Measurements from ENCODE around the gene SND1. TPM values are rescaled to one million over a fixed set of nuclear protein-coding genes. Genes with fewer than 3 reads are reported as not detected.

The SND1 gene
- total and polyA plus RNA-seq, 2 of the 4 experiments (the other 2 are of a cell fraction), result 154 to 294 TPM

GRCh38 chr7:127954357-127954748 lies 302.4 kb downstream of the SND1 start:
- Histone ChIP-seq H3K79me1 (ENCODE audit: low read depth in 1 of 2, low read length in 2 of 2) (peaks cover 36 to 64% of the 10 kb centered on the region in 2 experiments), H3K4me2 (ENCODE audit: low read depth, low read length) (no peak overlapping the region), H2AK9ac (replicated peaks; ENCODE audit: low read depth, low read length, poor library complexity) (no peak overlapping the region), H4K91ac (ENCODE audit: insufficient read depth, low read depth, low read length) (no peak overlapping the region), H3K27me3 (ENCODE audit: control insufficient read depth, insufficient read depth, low read length) (no peaks in the 10 kb centered on the region), H2BK15ac (ENCODE audit: low read depth, low read length) (no peak overlapping the region), H3K23ac (ENCODE audit: low read depth, low read length) (no peak overlapping the region), H2BK20ac (ENCODE audit: low read depth, low read length) (no peak overlapping the region), H3K4me1 (ENCODE audit: control insufficient read depth, insufficient read depth, low read length) (peaks cover 4% of the 10 kb centered on the region), H2AK5ac (ENCODE audit: low read depth, low read length) (no peak overlapping the region), H3K14ac (replicated peaks; ENCODE audit: low read depth, low read length) (no peak overlapping the region), H3K4me3 (ENCODE audit: insufficient read depth, low read depth, low read length) (no peak overlapping the region), H3K4ac (ENCODE audit: low read depth, low read length) (no peak overlapping the region), H3K56ac (ENCODE audit: extremely low read depth, insufficient read depth, low read length) (no peak overlapping the region), H3K36me3 (ENCODE audit: control insufficient read depth, insufficient read depth, low read length) (peaks cover 4% of the 10 kb centered on the region; the same call in 1 of the 2 replicates), H3K27ac (ENCODE audit: insufficient read depth, low read length) (no peak overlapping the region), H3K9me1 (ENCODE audit: insufficient read depth, low read length) (peaks cover 9% of the 10 kb centered on the region), H2BK5ac (ENCODE audit: low read depth, low read length, poor library complexity, severe bottlenecking) (no peak overlapping the region), H4K8ac (ENCODE audit: low read depth in 2 of 2, low read length in 2 of 2) (no peak overlapping the region), H4K20me1 (ENCODE audit: insufficient read depth, low read length) (peaks cover 30% of the 10 kb centered on the region), H2BK120ac (ENCODE audit: low read depth, low read length) (no peak overlapping the region), H4K5ac (ENCODE audit: low read depth, low read length) (no peak overlapping the region), H3K9me3 (ENCODE audit: control insufficient read depth, insufficient read depth, low read length) (no peaks in the 10 kb centered on the region), H2AFZ (replicated peaks; ENCODE audit: low read length, poor library complexity) (no peak overlapping the region), H3K18ac (ENCODE audit: low read depth, low read length) (no peak overlapping the region), H3K9ac (ENCODE audit: low read depth, low read length) (no peak overlapping the region)
- ChIA-PET CTCF (no interaction called here), POLR2A (ENCODE audit: unreplicated experiment) (no interaction called here)
- WGBS, 2 experiments (ENCODE audit: extremely low coverage in 2 of 2, insufficient read length in 1 of 2), result no CpG with 5 or more reads among the region's 2 CpGs
- ATAC-seq (ENCODE audit: low read depth) (no peak), DNase-seq (no peak)
- dilution Hi-C loops (cut with HindIII; ENCODE audit: low sequenced_read_pairs, unreplicated experiment) (no loop called here), in situ Hi-C loops (cut with MboI; ENCODE audit: low sequenced_read_pairs) (no loop called here), intact Hi-C loops (cut with micrococcal nuclease) (no loop called here)
- TF ChIP-seq, protein P1, sequence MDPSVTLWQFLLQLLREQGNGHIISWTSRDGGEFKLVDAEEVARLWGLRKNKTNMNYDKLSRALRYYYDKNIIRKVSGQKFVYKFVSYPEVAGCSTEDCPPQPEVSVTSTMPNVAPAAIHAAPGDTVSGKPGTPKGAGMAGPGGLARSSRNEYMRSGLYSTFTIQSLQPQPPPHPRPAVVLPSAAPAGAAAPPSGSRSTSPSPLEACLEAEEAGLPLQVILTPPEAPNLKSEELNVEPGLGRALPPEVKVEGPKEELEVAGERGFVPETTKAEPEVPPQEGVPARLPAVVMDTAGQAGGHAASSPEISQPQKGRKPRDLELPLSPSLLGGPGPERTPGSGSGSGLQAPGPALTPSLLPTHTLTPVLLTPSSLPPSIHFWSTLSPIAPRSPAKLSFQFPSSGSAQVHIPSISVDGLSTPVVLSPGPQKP (IDR thresholded peaks at IDR 0.05; ENCODE audit: borderline replicate concordance, low read depth, low read length), result no peak
- TF ChIP-seq, protein P2, sequence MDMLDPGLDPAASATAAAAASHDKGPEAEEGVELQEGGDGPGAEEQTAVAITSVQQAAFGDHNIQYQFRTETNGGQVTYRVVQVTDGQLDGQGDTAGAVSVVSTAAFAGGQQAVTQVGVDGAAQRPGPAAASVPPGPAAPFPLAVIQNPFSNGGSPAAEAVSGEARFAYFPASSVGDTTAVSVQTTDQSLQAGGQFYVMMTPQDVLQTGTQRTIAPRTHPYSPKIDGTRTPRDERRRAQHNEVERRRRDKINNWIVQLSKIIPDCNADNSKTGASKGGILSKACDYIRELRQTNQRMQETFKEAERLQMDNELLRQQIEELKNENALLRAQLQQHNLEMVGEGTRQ (IDR thresholded peaks at IDR 0.05; ENCODE audit: low read depth, low read length), result no peak
- TF ChIP-seq RAD21 (IDR thresholded peaks at IDR 0.05; ENCODE audit: low read length) (no peak), CEBPB (IDR thresholded peaks at IDR 0.05; ENCODE audit: low read depth, low read length) (no peak), MAFK (IDR thresholded peaks at IDR 0.05; ENCODE audit: low read depth, low read length) (no peak), NFE2L2 (IDR thresholded peaks at IDR 0.05; ENCODE audit: low read depth, low read length) (no peak), SMC3 (IDR thresholded peaks at IDR 0.05; ENCODE audit: low read depth, low read length) (no peak), RFX5 (IDR thresholded peaks at IDR 0.05; ENCODE audit: low read depth, low read length) (no peak), BHLHE40 (IDR thresholded peaks at IDR 0.05; ENCODE audit: low read depth, low read length) (no peak), RCOR1 (IDR thresholded peaks at IDR 0.05; ENCODE audit: insufficient replicate concordance, low read length) (no peak)
- BruUV-seq (replicated peaks), result no TSS peak
